HFF-Myc (cell line): ENCODE measurements around the gene GRM7.

Experiments used
- DNase-seq: peaks from one replicate; pipeline ENCODE4 v3.0.0-alpha.2; 2011; ENCODE audit warnings: low read depth; ENCODE audit errors: extremely low read depth
- H3K4me3 ChIP-seq: replicated peaks from 2 replicates; pipeline ENCODE4 v1.5.1; 2011; ENCODE audit warnings: low read depth, mild to moderate bottlenecking, control low read depth, low read length
- CTCF ChIP-seq: IDR thresholded peaks from 2 replicates; pipeline ENCODE4 v1.5.1; 2012; ENCODE audit warnings: mild to moderate bottlenecking, low read depth, low read length, control low read depth; ENCODE audit errors: missing control alignments

The GRM7 gene

GRCh38 chr3:7787871-7788828 lies 927.2 kb downstream of the GRM7 start:
- no peak overlapping the region for H3K4me3 ChIP-seq
- no peak for DNase-seq
- no peak for TF ChIP-seq CTCF

DNA sequence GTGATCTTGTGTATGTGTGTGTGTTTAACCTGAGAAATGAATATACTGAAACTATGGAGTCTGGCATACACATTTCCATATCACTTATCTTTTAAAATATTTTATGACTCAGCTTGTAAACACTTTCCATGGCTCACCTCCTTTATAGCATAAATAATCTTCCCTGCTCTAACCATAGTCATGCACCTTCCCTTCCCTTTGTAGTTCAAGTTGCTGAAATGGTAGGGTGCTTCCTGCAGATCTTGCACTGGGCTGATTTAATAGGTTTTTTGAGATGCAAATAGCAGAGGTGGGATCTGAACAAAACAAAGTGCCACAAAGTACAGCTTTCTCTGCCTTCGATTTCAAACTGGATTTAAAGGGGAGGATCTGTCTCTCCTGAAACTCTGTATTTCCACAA lies 928.0 kb downstream of the GRM7 start:
- H3K4me3 ChIP-seq: no peak overlapping the region
- DNase-seq: no peak
- no peak for TF ChIP-seq CTCF

DNA sequence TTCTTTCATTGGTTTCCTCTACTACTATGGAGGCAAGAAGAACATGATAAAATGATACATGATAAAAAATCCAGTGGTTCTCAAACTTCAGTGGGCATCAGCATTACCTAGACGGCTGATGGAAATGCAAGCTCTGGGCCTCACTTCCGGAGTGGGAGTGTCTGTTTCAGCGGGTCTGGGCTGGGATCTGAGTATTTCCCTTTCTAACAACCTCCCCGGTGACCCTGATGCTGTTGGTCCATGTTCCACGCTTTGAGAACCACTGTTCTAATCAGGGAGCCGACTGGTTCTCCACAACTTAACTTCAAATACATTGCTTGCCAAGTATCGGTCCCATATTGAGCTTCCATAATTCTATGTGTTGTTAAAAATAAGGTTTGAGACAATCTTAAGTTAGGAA lies 928.4 kb downstream of the GRM7 start:
- no peak for TF ChIP-seq CTCF
- H3K4me3 ChIP-seq: no peak overlapping the region
- DNase-seq: no peak

DNA sequence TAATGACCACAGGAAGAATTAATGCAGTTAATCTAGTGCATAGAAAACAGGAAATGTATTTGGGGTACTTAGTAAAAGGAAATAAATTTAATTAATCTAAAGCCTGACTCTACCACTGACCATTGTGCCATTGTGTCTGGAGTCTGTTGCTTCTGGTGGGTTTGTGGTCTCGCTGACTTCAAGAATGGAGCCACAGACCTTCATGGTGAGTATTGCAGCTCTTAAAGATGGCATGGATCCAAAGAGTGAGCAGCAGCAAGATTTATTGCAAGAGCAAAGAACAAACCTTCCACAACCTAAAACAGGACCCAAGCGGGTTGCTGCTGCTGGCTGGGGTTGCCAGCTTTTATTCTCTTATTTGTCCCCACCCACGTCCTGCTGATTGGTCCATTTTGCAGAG lies 929.2 kb downstream of the GRM7 start:
- no peak for TF ChIP-seq CTCF
- H3K4me3 ChIP-seq: no peak overlapping the region
- no peak for DNase-seq
